Globus pallidus (tissue), 1 donor: ENCODE data around the gene TUBE1.
"Not testable (repeated sequence)": the region's sequence is repeated elsewhere in the genome, so short reads cannot be mapped to it uniquely, and the experiment has no call there.

Source experiments
- DNase-seq: peaks from one replicate; pipeline ENCODE4 v3.0.0-alpha.2; 2015; ENCODE audit warnings: low spot score

TUBE1 gene

GRCh38 chr6:112087136-112087911 lies at the start of gene TUBE1, which contains the start of gene FAM229B:
TSS of gene TUBE1 (minus strand) at chr6:112087482. CDS start at chr6:112087434, 48 bp downstream.
TSS of gene FAM229B (plus strand) at chr6:112087591. CDS start at chr6:112099284, 11,693 bp downstream.
- DNase-seq: peak; percentile 96

GRCh38 chr6:112130878-112131277 lies 43.6 kb upstream of the TUBE1 start:
- no peak for DNase-seq

GRCh38 chr6:112128208-112128607 lies 40.9 kb upstream of the TUBE1 start:
- no peak for DNase-seq

GRCh38 chr6:112123982-112124381 lies 36.7 kb upstream of the TUBE1 start:
- DNase-seq: no peak

GRCh38 chr6:112122756-112123155 lies 35.5 kb upstream of the TUBE1 start:
- DNase-seq: no peak

- DNase-seq: no peak
Observed at GRCh38 chr6:112118034-112118433, 30.8 kb upstream of the TUBE1 start.

GRCh38 chr6:112117554-112117953 lies 30.3 kb upstream of the TUBE1 start:
- no peak for DNase-seq

- DNase-seq: no peak
Observed at GRCh38 chr6:112116221-112116620, 28.9 kb upstream of the TUBE1 start.

- DNase-seq: no peak
Observed at GRCh38 chr6:112114577-112115223, 27.4 kb upstream of the TUBE1 start.

GRCh38 chr6:112113918-112114317 lies 26.6 kb upstream of the TUBE1 start:
- no peak for DNase-seq

GRCh38 chr6:112113431-112113830 lies 26.1 kb upstream of the TUBE1 start:
- peak; percentile 56 for DNase-seq

- DNase-seq: no peak
Observed at GRCh38 chr6:112109262-112109661, 22.0 kb upstream of the TUBE1 start.

- no peak for DNase-seq
Observed at GRCh38 chr6:112106562-112106961, 19.3 kb upstream of the TUBE1 start.

GRCh38 chr6:112106026-112106425 lies 18.7 kb upstream of the TUBE1 start:
- not testable (repeated sequence) for DNase-seq

- no peak for DNase-seq
Observed at GRCh38 chr6:112100561-112100960, 13.3 kb upstream of the TUBE1 start.

- no peak for DNase-seq
Observed at GRCh38 chr6:112096901-112097300, 9.6 kb upstream of the TUBE1 start.

GRCh38 chr6:112087916-112088315 lies 634 bp upstream of the TUBE1 start:
- DNase-seq: no peak

- peak; percentile 35 for DNase-seq
Observed at GRCh38 chr6:112086744-112087135, 542 bp downstream of the TUBE1 start.

- no peak for DNase-seq
Observed at GRCh38 chr6:112085286-112086065, 1.8 kb downstream of the TUBE1 start.

GRCh38 chr6:112081569-112081968 lies 5.7 kb downstream of the TUBE1 start:
- no peak for DNase-seq

- DNase-seq: no peak
Observed at GRCh38 chr6:112066606-112067005, 20.7 kb downstream of the TUBE1 start.

- DNase-seq: no peak
Observed at GRCh38 chr6:112065426-112065986, 21.8 kb downstream of the TUBE1 start.
